ENCODE results near the gene ANKFN1.

GRCh38 chr17:56131431-56131830 lies 21.8 kb upstream of the ANKFN1 start:
- TF ChIP-seq CTCF (IDR thresholded peaks at IDR 0.05) (no peak), POLR2A (IDR thresholded peaks at IDR 0.05) (no peak), POLR2AphosphoS5 (IDR thresholded peaks at IDR 0.05) (no peak)
